Nephron progenitor cell (in vitro differentiated cells): Measurements from ENCODE around the gene COL4A3.

Experiments
- DNase-seq: peaks from one replicate; pipeline ENCODE4 v3.0.0; 2021
- H3K27ac Mint-ChIP-seq: 2 replicates; pipeline ENCODE4 v1.8.0; 2021; ENCODE audit warnings: mild to moderate bottlenecking, moderate library complexity, mixed read lengths
- H3K27me3 Mint-ChIP-seq: 2 replicates; pipeline ENCODE4 v1.8.0; 2021; ENCODE audit warnings: mild to moderate bottlenecking, low read depth, mixed read lengths; ENCODE audit not compliant: poor library complexity
- H3K36me3 Mint-ChIP-seq: 2 replicates; pipeline ENCODE4 v1.8.0; 2021; ENCODE audit warnings: low read depth, mixed read lengths
- H3K4me1 Mint-ChIP-seq: 2 replicates; pipeline ENCODE4 v1.8.0; 2021; ENCODE audit warnings: mixed read lengths
- H3K4me3 Mint-ChIP-seq: 2 replicates; pipeline ENCODE4 v1.8.0; 2021; ENCODE audit warnings: mild to moderate bottlenecking, moderate library complexity, mixed read lengths
- H3K9me3 Mint-ChIP-seq: 2 replicates; pipeline ENCODE4 v1.8.0; 2021; ENCODE audit warnings: mild to moderate bottlenecking, moderate library complexity, mixed read lengths
- TF ChIP-seq, protein P1 (sequence below): fragments of 200-600 bp; sonication (generic); IDR thresholded peaks from 2 replicates; pipeline ENCODE4 v1.5.0; 2021; ENCODE audit warnings: antibody characterized with exemption

COL4A3 gene

DNA sequence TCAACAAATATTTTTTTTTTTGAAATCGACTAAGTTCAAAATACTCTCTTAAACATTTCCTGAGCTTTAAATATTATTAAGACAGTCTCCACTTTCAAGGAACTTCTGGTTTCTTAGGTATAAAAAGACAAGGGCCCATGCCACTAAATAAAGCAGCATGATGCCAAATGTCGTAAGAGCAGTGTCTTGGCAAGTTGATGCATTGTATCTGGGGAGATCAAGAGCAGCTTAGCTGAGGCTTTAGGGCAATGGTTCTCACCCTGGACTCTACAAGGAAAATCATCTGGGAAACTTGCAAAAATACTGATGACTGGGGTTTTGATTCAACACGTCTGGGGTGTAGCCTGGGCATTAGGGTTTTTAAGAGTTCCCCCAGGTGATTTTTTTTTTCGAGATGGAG, 41.3 kb downstream of the COL4A3 start:
- Mint-ChIP-seq H3K9me3 (no peaks in the 10 kb centered on the region), H3K36me3 (no peaks in the 10 kb centered on the region), H3K4me3 (no peak overlapping the region), H3K4me1 (no peaks in the 10 kb centered on the region), H3K27me3 (peaks cover 13% of the 10 kb centered on the region), H3K27ac (no peak overlapping the region)
- TF ChIP-seq, protein P1, sequence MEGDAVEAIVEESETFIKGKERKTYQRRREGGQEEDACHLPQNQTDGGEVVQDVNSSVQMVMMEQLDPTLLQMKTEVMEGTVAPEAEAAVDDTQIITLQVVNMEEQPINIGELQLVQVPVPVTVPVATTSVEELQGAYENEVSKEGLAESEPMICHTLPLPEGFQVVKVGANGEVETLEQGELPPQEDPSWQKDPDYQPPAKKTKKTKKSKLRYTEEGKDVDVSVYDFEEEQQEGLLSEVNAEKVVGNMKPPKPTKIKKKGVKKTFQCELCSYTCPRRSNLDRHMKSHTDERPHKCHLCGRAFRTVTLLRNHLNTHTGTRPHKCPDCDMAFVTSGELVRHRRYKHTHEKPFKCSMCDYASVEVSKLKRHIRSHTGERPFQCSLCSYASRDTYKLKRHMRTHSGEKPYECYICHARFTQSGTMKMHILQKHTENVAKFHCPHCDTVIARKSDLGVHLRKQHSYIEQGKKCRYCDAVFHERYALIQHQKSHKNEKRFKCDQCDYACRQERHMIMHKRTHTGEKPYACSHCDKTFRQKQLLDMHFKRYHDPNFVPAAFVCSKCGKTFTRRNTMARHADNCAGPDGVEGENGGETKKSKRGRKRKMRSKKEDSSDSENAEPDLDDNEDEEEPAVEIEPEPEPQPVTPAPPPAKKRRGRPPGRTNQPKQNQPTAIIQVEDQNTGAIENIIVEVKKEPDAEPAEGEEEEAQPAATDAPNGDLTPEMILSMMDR, result no peak
- DNase-seq, result no peak

DNA sequence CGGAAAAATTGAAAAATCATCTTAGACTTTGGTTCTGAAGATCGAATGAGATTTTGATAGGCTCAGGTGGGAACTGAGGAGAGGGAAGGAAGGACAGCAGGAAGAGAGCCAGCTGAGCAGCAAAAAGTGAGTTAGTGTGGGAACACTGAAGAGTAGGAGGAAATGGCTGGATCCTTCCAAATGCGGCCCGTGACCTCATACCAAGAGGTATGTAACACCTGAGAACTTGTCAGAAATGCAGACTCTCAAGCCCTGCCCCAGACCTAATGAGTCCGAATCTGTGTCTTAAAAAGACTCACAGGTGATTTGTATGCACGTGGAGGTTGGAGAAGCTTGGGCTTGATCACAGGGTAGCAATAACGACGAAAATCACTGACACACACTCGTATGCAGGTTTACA, 42.0 kb downstream of the COL4A3 start:
- Mint-ChIP-seq H3K9me3 (no peaks in the 10 kb centered on the region), H3K27me3 (peaks cover 13% of the 10 kb centered on the region), H3K36me3 (no peaks in the 10 kb centered on the region), H3K27ac (no peak overlapping the region), H3K4me1 (no peaks in the 10 kb centered on the region), H3K4me3 (no peak overlapping the region)
- DNase-seq, result no peak
- TF ChIP-seq, protein P1, result no peak

DNA sequence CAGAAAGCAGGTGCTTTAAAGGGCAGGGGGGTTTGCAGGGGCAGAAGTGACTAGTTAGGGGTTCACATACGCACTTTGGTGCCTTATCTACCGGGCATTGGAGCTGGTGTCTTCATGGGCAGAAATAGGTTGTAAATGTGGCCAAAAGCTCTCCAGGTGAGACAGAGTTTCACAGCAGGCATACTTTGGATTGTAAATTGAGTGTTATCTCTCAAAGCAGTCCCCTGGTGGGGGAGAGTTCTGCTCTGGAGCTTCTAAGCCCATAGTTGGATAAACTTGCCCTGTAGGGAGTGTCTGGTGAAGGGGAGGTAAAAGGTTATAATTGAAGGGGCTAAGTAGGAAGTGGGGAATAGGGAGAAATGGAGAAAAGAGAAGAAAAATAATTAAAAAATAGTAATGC, 43.1 kb downstream of the COL4A3 start:
- Mint-ChIP-seq H3K27ac (no peak overlapping the region), H3K4me3 (no peak overlapping the region), H3K4me1 (no peaks in the 10 kb centered on the region), H3K27me3 (peaks cover 13% of the 10 kb centered on the region), H3K9me3 (no peaks in the 10 kb centered on the region), H3K36me3 (no peaks in the 10 kb centered on the region)
- TF ChIP-seq, protein P1, result no peak
- no peak for DNase-seq

- H3K27me3 Mint-ChIP-seq, result peaks cover 3% of the 10 kb centered on the region
These were observed 50.2 kb downstream of the COL4A3 start for GRCh38 chr2:227214622-227215041.

GRCh38 chr2:227219312-227220105, 55.1 kb downstream of the COL4A3 start:
- H3K27me3 Mint-ChIP-seq, result peaks cover 3% of the 10 kb centered on the region
- TF ChIP-seq, protein P1, result no peak
- no peaks in the 10 kb centered on the region for H3K36me3 Mint-ChIP-seq
- no peaks in the 10 kb centered on the region for H3K9me3 Mint-ChIP-seq
- H3K27ac Mint-ChIP-seq, result no peak overlapping the region
- no peaks in the 10 kb centered on the region for H3K4me1 Mint-ChIP-seq
- H3K4me3 Mint-ChIP-seq, result no peak overlapping the region
- DNase-seq, result no peak

More at GRCh38 chr2:227214622-227215041, 50.2 kb downstream of the COL4A3 start:
- no peaks in the 10 kb centered on the region for H3K36me3 Mint-ChIP-seq
- no peak overlapping the region for H3K4me3 Mint-ChIP-seq
- H3K27ac Mint-ChIP-seq, result no peak overlapping the region
- DNase-seq, result no peak
- H3K4me1 Mint-ChIP-seq, result no peaks in the 10 kb centered on the region
- TF ChIP-seq, protein P1, result no peak
- no peaks in the 10 kb centered on the region for H3K9me3 Mint-ChIP-seq

DNA sequence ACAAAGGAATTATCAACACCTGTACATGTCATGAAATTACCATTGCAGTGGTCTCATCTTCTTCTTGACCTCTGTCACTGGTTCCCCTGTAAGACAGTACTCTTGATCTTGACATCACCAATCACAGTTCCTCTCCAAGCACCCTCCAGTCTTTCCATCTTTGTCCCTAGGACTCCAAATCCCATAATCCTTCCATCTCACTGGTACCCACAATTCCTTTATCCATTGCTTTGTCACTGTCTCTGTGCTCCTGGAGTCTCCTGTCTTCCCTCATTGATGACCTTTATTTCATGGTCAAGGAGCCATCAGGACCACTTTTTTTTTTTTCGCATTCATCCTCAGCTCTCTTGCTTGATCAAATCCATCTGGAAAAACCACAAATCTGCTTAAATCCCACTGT, 56.7 kb downstream of the COL4A3 start:
- Mint-ChIP-seq H3K36me3 (no peaks in the 10 kb centered on the region), H3K27me3 (no peaks in the 10 kb centered on the region), H3K4me3 (no peak overlapping the region), H3K9me3 (no peaks in the 10 kb centered on the region), H3K27ac (no peak overlapping the region), H3K4me1 (no peaks in the 10 kb centered on the region)
- TF ChIP-seq, protein P1, result no peak
- no peak for DNase-seq
